Adipose tissue (tissue), 3 donors: ENCODE results near the gene LAMC3. TPM values are rescaled to one million over a fixed set of nuclear protein-coding genes. Genes with fewer than 3 reads are reported as not detected.
"Not testable (repeated sequence)": the region's sequence is repeated elsewhere in the genome, so short reads cannot be mapped to it uniquely, and the experiment has no call there.

ENCODE experiments used
- H3K27ac ChIP-seq: one replicate; pipeline ENCODE4 v1.5.1; 2013; ENCODE audit warnings: low read depth, low read length
- WGBS, 3 donors: extraction: QIAGEN DNeasy Blood & Tissue Kit; methylation state at CpG; one replicate each; pipeline ENCODE4 v1.1.7; 2013; 5-methylcytosine and 5-hydroxymethylcytosine counted together
- polyA plus RNA-seq, 3 donors: library from polyadenylated mRNA; stranded (reverse); fragments of 200-250 nt; gene quantifications; one replicate each; pipeline ENCODE4 v1.2.3, GENCODE V29; 2013
- donor health status: healthy with polysubstance abuse.
- donor health status: Bipolar disorder and iron deficiency.
- donor health status: healthy.

Gene LAMC3
- polyA plus RNA-seq, 3 donors = 0.45 to 1.8 (median 0.46) TPM

GRCh38 chr9:130999245-130999623 is 9.7 kb upstream of the LAMC3 start:
- H3K27ac ChIP-seq = no peak overlapping the region
- WGBS, 3 donors = 57 to 66% (median 60%) methylated on average over 3 of the region's 3 CpGs

DNA sequence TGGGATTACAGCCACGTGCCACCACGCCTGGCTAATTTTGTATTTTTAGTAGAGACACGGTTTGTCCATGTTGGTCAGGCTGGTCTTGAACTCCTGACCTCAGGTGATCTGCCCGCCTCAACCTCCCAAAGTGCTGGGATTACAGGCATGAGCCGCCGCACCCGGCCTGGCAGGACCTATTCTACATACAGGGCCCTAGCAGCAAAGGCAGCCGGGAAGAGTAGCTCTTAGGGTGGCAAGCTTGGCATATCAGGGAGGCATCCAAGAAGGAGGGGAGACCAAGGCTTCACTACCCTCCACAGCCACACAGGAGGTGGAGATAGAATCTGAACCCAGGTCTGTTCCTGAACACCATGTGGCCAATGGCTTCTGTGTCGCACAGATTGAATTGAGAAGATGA is 8.4 kb upstream of the LAMC3 start:
- H3K27ac ChIP-seq = not testable (repeated sequence)
- 79 to 91% (median 89%) methylated on average over 9 of the region's 9 CpGs for WGBS, 3 donors

DNA sequence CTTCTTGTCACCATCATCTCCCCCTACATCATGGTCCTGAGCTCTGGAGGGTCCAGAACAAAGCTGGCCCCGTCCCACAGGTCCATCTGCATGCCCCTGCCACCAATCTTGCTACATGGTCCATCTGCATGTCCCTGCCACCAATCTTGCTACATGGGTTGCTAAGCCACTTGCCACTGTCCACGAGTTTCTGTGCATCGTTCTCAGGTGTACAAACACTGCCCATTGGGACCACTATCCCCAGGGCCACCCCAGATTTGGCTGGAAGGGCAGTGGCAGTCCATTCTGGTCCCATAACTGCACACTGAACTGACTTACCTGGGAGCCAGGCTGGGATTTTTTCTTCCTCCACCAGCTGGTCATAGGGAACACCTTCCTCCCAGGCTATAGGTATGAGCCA is 8.0 kb upstream of the LAMC3 start:
- no peak overlapping the region for H3K27ac ChIP-seq
- WGBS, 3 donors = 50 to 63% (median 57%) methylated on average over 3 of the region's 3 CpGs

- 81 to 87% (median 85%) methylated on average over 7 of the region's 7 CpGs for WGBS, 3 donors
- H3K27ac ChIP-seq = no peak overlapping the region
These were observed 7.0 kb upstream of the LAMC3 start for GRCh38 chr9:131001990-131002389.

DNA sequence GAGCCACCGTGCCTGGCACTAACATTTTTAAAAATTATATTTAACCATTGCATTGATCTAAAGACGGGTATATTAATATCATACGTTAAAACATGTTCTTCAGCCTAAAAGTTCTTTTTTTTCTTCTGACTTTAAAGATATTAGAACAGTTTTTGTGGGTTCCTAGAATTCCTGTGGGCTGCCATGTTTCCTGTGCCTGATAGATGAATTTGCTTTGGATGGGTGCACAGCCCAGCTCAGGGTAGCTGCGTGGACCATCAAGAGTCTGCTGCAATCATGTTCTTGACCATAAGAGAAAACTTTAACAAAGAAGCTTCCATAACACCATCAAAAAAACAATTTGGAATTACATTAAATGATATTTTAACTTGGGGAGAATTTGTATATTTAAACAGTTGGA is 2.4 kb upstream of the LAMC3 start:
- WGBS, 3 donors = 78 to 84% (median 79%) methylated on average over 4 of the region's 4 CpGs
- no peak overlapping the region for H3K27ac ChIP-seq

GRCh38 chr9:131008086-131008485 is 888 bp upstream of the LAMC3 start:
- H3K27ac ChIP-seq = no peak overlapping the region
- 84 to 87% (median 84%) methylated on average over 10 to 11 of the region's 11 CpGs for WGBS, 3 donors

GRCh38 chr9:131008563-131008908 is 438 bp upstream of the LAMC3 start:
- no peak overlapping the region for H3K27ac ChIP-seq
- 27 to 41% (median 38%) methylated on average over 8 of the region's 8 CpGs for WGBS, 3 donors

GRCh38 chr9:131010482-131011273 is 1.7 kb downstream of the LAMC3 start:
- H3K27ac ChIP-seq = no peak overlapping the region
- 60 to 71% (median 69%) methylated on average over 14 of the region's 14 CpGs for WGBS, 3 donors

DNA sequence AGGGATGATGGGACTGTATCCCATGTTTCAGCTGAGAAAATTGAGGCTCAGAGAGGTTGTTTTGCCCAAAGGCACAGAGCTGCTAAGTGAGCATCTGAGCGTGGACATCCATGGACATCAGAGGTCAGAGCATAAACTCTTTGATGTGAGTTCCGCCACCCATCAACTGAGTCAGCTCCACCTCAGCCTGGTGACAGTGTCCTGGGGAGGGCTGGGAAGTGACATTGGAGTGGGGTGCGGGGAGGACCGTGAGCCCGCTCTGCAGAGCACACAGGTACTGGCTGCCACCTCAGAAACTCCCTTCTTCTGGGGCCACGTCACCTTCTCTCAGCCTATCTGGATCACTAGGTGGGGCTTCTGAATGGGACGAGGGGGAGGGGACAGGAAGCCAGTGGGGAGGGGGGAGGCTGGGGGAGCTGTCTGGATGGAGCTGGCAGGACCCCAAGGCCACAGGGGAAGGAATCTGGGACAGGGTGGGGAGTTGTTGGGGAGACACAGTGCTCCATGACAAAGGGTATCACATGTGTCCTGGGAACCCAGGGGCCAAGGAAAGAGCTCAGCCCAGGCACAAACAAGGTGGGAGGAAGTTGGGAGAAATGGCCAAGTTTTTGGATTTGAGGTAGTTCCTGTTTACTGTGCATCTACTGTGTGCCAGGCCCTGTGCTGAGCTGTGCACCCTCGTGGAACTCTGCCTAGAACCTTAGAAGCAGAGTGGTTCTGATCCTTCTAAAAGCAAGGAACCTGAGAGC is 2.5 kb downstream of the LAMC3 start:
- WGBS, 3 donors = 62 to 80% (median 68%) methylated on average over 7 to 8 of the region's 8 CpGs
- H3K27ac ChIP-seq = no peak overlapping the region

DNA sequence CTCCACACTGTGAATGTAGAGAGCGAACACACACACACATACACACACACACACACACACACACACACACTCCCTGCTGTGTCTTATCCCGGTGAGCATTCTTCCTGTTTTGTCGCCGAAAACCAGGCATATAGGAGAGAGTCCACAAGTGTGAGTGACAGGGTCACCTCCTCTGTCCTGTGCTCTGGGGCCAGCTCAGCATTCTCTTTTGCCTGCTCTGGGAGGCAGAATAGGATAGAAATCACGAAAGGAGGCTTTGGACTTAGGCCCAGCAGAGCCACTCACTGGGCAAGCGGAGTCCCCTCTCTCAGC is 3.0 kb downstream of the LAMC3 start:
- no peak overlapping the region for H3K27ac ChIP-seq
- WGBS, 3 donors = 36 to 48% (median 42%) methylated on average over 6 of the region's 6 CpGs

GRCh38 chr9:131012396-131012917 is 3.5 kb downstream of the LAMC3 start:
- 48 to 61% (median 49%) methylated on average over 22 of the region's 22 CpGs for WGBS, 3 donors
- no peak overlapping the region for H3K27ac ChIP-seq

DNA sequence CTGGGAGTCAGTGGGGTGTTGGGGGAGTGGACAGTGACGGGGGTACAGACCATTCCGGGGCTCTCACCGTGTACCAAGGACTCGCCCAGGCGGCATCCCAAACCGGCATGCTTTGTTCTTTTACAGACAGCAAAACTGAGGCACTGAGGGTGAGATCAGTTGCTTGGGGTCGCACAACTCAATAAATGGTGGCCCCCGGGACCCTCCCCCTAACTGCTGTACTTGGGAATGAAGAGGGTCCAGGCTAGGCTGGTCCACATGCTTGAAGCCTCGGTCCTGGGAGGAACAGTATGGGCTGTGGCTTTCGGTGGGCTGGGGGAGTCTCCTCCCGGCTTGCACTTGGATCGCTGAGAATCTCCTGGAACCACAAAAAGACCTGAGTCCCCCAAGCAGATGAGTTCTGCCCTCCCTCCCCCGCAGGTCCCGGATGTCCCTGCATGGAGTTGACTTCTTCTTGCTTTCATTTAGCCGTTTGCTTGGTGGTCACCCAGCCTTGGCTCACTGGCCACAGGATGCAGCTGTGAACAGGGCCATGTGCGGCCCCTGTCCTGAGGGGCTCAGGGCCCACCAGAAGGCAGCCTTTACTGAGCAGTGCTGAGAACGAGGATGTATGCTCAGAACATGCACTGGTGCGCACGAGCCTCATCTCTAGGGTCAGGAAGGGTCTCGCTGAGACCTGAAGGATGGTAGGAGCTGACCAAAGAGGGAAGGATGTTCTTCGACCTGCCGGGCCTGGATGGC is 4.2 kb downstream of the LAMC3 start:
- H3K27ac ChIP-seq = no peak overlapping the region
- WGBS, 3 donors = 73 to 86% (median 79%) methylated on average over 22 of the region's 22 CpGs

GRCh38 chr9:131013771-131014676 is 5.0 kb downstream of the LAMC3 start:
- H3K27ac ChIP-seq = no peak overlapping the region
- WGBS, 3 donors = 68 to 75% (median 74%) methylated on average over 17 to 18 of the region's 18 CpGs

- WGBS, 3 donors = 72 to 89% (median 81%) methylated on average over 8 of the region's 8 CpGs
- H3K27ac ChIP-seq = no peak overlapping the region
These were observed 6.1 kb downstream of the LAMC3 start for GRCh38 chr9:131015112-131015511.

GRCh38 chr9:131015876-131016397 is 7.0 kb downstream of the LAMC3 start:
- WGBS, 3 donors = 87 to 96% (median 95%) methylated on average over 6 of the region's 6 CpGs

GRCh38 chr9:131017067-131017466 is 8.1 kb downstream of the LAMC3 start:
- WGBS, 3 donors = 36 to 71% (median 69%) methylated on average over 21 of the region's 21 CpGs
- no peak overlapping the region for H3K27ac ChIP-seq

More at GRCh38 chr9:131015876-131016397, 7.0 kb downstream of the LAMC3 start:
- H3K27ac ChIP-seq = no peak overlapping the region

GRCh38 chr9:131018621-131019020 is 9.6 kb downstream of the LAMC3 start:
- WGBS, 3 donors = 77 to 84% (median 84%) methylated on average over 6 of the region's 6 CpGs
- no peak overlapping the region for H3K27ac ChIP-seq
